ENCODE results near the gene GNE. TPM values are rescaled to one million over a fixed set of nuclear protein-coding genes. Genes with fewer than 3 reads are reported as not detected.

GNE gene
- total RNA-seq, 6 donors from 2014 or later, result 9.0 to 23.6 (median 13.4) TPM

- H3K27me3 ChIP-seq, result no peaks in the 10 kb centered on the region
- H3K9me3 ChIP-seq, result no peaks in the 10 kb centered on the region
- peaks cover 33 to 54% (median 37%) of the 10 kb centered on the region in 4 donors for H3K4me1 ChIP-seq
- TF ChIP-seq CTCF (IDR thresholded peaks at IDR 0.05) (no peak), EP300 (IDR thresholded peaks at IDR 0.05) (no peak), POLR2A (IDR thresholded peaks at IDR 0.05) (no peak), POLR2AphosphoS5 (IDR thresholded peaks at IDR 0.05) (no peak)
- peaks cover 9 to 46% (median 19%) of the 10 kb centered on the region in 4 donors for H3K36me3 ChIP-seq
- H3K4me3 ChIP-seq, result peak overlapping the region in 1 of 4 donors; percentile 90
- no peak for ATAC-seq (ENCODE audit: low FRiP score in 2 of 2)
- no peak for DNase-seq
- 46 to 48% methylated on average over 4 of the region's 4 CpGs for WGBS, 2 donors
- H3K27ac ChIP-seq, result peak overlapping the region in 3 of 4 donors; percentile 1 to 42 (median 20)
These were observed 63.8 kb downstream of the GNE start for GRCh38 chr9:36194326-36195000.

GRCh38 chr9:36193023-36193422 is 65.2 kb downstream of the GNE start:
- DNase-seq (no peak), ATAC-seq (ENCODE audit: low FRiP score in 2 of 2) (no peak)
- WGBS, 2 donors, result 69 to 71% methylated on average over 3 of the region's 3 CpGs
- peak overlapping the region in 1 of 4 donors; percentile 91 for H3K27ac ChIP-seq
- H3K4me3 ChIP-seq, result peak overlapping the region in 2 of 4 donors; percentile 80 to 90
- peaks cover 33 to 54% (median 37%) of the 10 kb centered on the region in 4 donors for H3K4me1 ChIP-seq
- TF ChIP-seq POLR2A (IDR thresholded peaks at IDR 0.05) (no peak), EP300 (IDR thresholded peaks at IDR 0.05) (no peak), CTCF (IDR thresholded peaks at IDR 0.05) (no peak), POLR2AphosphoS5 (IDR thresholded peaks at IDR 0.05) (no peak)
- no peaks in the 10 kb centered on the region for H3K27me3 ChIP-seq
- H3K36me3 ChIP-seq, result peaks cover under 1 to 32% (median 6%) of the 10 kb centered on the region in 4 donors
- H3K9me3 ChIP-seq, result no peaks in the 10 kb centered on the region

- Histone ChIP-seq H3K4me3 (peak overlapping the region in 3 of 4 donors; percentile 63 to 90 (median 80)), H3K27ac (peak overlapping the region in 1 of 4 donors; percentile 91), H3K36me3 (peaks cover 0 to 24% (median 1%) of the 10 kb centered on the region in 4 donors), H3K9me3 (no peaks in the 10 kb centered on the region), H3K4me1 (peaks cover 33 to 47% (median 37%) of the 10 kb centered on the region in 4 donors), H3K27me3 (no peaks in the 10 kb centered on the region)
- DNase-seq (no peak), ATAC-seq (ENCODE audit: low FRiP score in 2 of 2) (no peak)
- WGBS, 2 donors, result 75 to 82% methylated on average over 4 of the region's 4 CpGs
- TF ChIP-seq POLR2A (IDR thresholded peaks at IDR 0.05), result no peak
- no peak for TF ChIP-seq POLR2AphosphoS5 (IDR thresholded peaks at IDR 0.05)
These were observed 66.1 kb downstream of the GNE start for GRCh38 chr9:36192196-36192595.

GRCh38 chr9:36191686-36192085 is 66.6 kb downstream of the GNE start:
- peak overlapping the region; percentile 89 to 95 (median 92) for H3K27ac ChIP-seq

More at GRCh38 chr9:36191686-36192085, 66.6 kb downstream of the GNE start:
- H3K4me1 ChIP-seq, result peaks cover 33 to 47% (median 37%) of the 10 kb centered on the region in 4 donors
- H3K4me3 ChIP-seq, result peak overlapping the region; percentile 63 to 92 (median 85)
- TF ChIP-seq EP300 (IDR thresholded peaks at IDR 0.05) (no peak), POLR2A (IDR thresholded peaks at IDR 0.05) (no peak), POLR2AphosphoS5 (IDR thresholded peaks at IDR 0.05) (no peak), CTCF (IDR thresholded peaks at IDR 0.05) (no peak)
- WGBS, 2 donors, result 2% methylated on average over 7 of the region's 7 CpGs
- DNase-seq (no peak), ATAC-seq (ENCODE audit: low FRiP score in 2 of 2) (no peak)
- H3K27me3 ChIP-seq, result no peaks in the 10 kb centered on the region
- H3K36me3 ChIP-seq, result peaks cover 0 to 21% (median 1%) of the 10 kb centered on the region in 4 donors
- H3K9me3 ChIP-seq, result no peaks in the 10 kb centered on the region
